Measurements from ENCODE around the gene REV1.
A peak's percentile ranks its signal among the peaks of the same experiment; 100 is the strongest.
"Not testable (repeated sequence)": the region's sequence is repeated elsewhere in the genome, so short reads cannot be mapped to it uniquely, and the experiment has no call there.

Gene REV1

DNA sequence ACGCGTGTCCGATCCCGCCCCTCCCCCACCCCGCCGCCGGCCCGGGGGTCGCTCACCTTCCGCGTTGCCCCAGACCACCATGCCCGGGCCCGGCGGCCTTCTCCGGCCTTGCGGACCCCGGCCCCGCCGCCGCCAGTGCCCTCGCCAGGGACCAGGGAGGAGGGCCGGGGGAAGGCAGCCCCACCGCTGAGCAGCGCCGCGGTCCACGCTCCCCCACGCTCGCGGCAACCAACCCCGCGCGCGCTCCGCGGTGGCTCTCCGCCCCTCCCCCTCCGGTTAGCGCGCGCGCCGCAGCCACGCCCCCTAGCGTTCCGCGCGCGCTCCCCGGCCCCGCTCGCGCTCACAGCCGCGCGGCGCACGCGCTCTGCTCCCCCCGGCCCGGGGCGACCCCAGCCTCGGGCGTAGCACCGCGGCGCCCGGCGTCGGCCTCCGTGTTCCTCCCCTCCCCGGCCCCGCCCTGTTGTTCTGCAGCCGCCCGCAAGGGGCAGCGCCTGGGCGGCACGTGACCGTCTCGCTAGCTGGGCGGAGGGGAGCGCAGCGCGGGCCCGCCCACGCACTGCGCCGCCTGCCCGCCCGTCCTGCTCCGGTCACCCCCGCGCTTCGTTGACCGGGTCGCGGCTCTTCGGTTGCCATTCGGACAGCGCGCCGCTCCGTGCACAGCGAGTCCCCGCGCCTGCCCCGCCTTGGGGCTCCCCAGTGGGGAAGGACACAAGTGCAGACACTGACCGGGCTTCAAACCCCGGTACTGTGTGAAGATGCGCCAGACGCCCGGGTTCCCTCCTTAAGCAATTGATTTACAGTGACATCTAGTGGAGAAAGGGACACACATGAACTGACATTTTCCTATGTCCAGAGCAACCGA lies at the start of gene REV1:
REV1 (minus strand) TSS at position 257 of the 862 bp plus-strand sequence. CDS start 25,042 bp downstream, outside the sequence.
- DNase-seq = peak; percentile 92

DNA sequence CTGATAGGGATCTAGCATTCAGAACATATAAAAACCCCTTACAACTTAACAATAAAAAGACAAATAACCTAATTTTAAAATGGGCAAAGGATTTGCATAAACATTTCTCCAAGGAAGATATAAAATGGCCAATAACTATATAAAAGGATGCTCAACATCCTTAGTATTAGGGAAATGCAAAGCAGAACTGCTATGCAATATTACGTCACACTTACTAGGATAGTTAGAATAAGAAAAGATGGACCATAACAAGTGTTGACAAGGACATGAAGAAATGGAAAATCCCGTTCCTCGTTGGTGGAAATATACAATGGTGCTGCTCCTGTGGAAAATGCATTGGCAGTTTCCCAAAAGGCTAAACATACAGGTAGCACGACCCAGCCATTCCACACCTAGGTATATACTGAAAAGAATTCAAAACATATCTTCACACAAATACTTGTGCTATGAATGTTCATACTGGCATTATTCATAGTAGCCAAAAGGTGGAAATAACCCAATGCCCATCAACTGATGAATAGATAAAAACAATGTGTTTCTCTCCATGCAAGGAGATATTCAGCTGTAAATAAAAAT lies 48.2 kb upstream of the REV1 start:
- no peak for DNase-seq

- DNase-seq = no peak
Observed at GRCh38 chr2:99524056-99524455, 34.2 kb upstream of the REV1 start.

DNA sequence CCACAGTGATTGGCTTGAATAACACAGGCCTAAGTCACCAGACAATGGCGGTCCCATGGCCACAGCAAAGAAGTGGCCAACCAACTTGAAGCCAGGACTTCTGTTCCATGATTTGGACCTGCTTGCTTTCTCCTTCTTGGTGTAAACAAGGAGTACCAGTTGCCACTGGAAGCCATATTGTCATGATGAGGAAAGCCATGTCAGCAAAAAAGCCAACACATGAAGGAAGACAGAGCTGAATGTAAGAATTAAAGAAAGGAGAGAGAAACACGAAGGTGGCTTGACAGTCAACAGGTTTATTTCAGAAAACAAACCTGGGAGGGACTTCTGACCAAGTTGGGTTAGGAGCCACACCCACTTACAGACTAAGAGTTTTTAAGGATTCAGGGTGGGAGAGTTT lies 32.3 kb upstream of the REV1 start:
- DNase-seq = no peak

DNA sequence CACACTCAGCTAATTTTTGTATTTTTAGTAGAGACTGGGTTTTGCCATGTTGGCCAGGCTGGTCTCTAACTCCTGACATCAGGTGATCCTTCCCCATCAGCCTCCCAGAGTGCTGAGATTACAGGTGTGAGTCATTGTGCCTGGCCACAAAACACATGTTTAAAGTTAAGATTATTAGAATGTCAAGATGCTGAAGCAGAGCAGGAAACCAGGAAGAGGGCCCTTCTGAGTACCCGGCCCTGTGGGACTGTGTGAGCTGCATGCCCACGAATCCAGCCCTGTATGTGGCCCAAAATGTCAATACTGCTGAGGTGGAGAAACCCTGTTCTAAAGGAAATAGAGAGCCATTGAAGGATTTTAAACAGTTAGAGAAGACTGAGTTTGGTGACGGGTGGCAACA lies 31.0 kb upstream of the REV1 start:
- no peak for DNase-seq

DNA sequence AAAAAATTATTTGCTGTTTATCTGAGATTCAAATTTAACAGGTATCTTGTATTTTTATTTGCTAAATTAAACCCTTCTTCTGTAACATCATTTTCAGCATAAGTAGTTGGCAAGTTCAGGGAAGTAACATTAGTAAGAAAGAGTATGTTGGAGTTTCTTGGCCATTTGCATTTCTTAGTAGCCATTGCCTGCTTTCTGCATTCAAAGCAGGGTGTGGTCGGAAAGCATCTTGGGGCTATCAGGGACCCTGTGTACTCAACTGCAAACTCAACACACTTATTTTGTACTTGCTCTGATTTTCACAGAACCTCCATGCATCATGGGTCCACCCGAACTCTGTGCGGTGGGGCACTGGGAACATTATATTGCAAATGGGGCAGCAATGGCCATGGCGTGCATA lies 30.4 kb upstream of the REV1 start:
- DNase-seq = no peak

DNA sequence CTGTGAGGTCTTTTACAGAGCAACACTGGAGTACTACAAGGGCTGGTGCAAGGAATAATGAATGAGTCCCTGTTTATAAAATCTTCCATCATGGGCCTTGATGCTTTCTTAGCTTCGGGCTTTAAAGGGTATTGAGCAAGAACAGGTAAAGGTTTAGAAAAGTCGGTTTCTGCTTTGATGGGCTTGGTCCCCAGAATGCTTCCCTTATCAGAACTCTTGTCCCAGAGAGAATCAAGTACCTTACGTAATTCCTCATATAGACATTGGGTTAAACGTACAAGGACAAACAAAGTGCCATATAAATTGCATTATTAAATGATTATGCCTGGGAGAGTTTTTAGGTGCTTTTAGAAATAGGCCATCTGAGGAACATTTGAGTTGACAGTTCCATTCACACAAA lies 24.5 kb upstream of the REV1 start:
- DNase-seq = no peak

DNA sequence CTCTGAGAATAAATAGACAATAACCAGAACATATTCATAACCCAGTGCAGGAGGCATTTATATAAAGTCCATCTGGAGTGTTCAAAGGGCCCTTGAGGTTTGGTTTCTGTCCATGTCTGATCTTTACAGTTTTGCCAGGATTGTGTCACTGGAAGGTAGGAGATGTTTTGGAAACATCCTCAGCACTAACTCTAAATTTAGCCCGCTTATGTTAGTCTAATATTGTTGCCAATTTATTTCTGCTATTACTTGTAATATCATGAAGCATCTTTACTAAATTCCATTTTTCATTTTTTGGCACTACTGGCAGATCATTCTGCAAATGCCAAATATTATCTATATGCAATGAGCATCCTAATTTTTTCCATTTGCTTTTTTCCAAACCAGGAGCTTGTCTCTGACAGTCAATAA lies 22.4 kb upstream of the REV1 start:
- no peak for DNase-seq

DNA sequence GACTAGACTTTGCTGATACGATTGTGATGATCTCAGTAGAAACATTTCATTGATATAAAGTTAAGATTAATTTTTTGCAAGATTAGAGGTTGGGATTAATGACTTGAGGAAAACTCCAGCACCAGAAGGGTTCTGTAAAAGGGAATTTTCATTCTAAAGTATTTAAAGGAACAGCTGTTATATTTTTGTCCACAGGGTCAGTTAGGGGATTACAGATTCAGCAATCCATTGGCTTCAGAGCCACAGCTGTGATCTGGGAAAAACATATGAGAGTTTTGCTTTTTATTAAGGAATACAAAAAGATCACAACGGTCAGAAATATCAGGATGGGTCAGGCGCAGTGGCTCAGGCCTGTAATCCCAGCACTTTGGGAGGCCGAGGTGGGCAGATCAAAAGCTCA lies 19.6 kb upstream of the REV1 start:
- no peak for DNase-seq

DNA sequence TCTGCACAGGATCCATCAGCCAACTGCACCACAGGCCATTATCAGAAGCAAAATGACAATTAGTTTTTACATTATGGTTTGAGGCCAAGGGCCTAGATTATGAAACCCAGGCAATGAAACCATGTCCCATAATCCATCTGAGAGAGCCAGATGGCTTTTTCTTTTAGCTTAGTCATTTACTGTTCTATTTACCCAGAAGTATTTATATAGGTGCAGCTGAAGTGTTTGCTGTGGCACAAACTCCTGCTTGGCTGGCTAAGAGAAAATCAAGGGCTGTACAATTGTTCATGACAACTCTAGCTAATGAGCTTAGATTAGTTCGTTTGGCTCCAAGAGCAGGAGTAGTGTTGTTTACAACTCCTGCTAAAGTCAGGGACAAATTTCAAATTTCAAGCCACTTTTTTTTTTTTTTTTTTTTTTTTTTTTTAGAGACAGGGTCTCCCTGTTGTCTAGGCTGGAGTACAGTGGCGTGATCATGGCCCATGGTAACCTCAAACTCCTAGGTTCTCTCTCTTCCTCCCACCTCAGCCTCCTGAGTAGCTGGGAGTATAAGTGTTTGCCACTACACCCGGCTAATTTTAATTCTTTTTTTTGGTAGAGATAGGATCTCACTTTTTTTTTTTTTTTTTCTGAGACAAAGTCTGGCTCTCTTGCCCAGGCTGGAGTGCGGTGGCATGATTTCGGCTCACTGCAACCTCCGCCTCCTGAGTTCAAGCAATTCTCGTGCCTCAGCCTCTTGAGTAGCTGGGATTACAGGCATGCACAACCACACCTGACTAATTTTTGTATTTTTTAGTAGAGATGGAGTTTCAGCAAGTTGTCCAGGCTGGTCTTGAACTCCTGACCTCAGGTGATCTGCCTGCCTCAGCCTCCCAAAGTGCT lies 18.4 kb upstream of the REV1 start:
- no peak for DNase-seq

DNA sequence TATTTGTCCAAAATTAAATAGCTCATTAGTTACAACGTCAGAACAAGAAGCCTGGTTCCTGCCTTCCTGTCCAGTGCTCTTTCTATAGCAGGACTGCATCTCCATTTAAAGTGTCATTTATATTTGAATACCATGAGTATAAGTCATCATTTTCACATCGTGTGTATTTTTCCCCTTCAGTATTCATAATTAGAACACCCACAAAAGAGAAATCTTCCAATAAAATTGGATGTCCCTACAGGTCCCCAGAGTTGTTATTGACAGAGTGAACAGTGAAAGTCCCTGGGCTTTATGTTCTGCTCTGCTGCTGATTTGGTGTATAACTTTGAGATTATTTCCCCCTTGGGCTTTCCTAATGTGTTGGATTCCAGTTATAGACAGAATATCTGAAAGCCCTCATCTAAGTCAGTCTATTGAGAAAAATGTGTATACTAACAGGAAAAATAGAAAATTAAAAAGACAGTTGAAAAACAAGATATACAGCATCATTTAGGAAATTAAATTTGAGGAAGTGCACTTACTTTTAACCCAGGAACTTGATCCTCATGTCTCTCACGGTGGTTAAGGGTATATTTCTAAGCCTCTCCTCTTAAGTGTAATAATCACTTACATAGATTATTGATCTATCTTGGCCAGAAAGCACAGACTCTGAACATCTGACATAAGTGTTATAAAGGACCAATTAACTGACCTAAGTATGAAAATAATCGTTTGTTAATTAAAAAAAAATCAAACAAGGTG lies 15.2 kb upstream of the REV1 start:
- no peak for DNase-seq

DNA sequence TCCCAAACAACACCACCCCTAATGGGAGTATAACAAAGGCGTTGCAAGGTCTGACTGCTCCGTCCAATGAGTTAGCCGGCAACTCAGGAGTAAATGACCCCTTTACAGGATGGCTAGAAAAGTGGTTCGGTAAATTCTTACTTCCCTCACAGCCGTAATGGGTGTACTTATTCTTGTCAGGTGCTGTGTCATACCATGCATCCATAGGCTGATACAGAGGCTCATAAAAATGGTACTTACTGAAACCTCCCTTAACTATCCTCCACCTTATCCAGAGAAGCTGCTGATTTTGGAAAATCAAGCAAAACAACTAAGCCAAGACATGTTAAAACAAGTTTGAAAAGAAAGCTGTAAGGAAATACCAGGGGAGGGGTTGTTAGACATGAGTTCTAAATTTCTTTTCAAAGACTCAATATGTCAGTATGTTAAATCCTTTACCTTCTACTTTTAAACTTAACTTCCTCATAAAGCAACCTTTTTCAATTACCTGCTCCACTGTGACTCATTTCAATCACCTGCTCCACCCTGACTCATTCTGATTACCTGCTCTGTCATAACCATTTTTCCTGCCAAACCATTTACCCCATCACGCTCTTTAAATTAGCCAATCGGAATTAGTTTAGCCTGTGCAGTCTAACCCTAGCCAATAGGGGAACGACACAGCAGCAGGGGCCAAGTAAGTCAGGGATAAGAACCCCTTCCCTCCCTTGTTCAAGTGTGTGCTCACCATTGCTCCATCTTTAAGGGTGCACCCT lies 14.0 kb upstream of the REV1 start:
- not testable (repeated sequence) for DNase-seq

GRCh38 chr2:99496021-99496420 lies 6.2 kb upstream of the REV1 start:
- DNase-seq = no peak

- no peak for DNase-seq
Observed at GRCh38 chr2:99495115-99495860, 5.5 kb upstream of the REV1 start.

DNA sequence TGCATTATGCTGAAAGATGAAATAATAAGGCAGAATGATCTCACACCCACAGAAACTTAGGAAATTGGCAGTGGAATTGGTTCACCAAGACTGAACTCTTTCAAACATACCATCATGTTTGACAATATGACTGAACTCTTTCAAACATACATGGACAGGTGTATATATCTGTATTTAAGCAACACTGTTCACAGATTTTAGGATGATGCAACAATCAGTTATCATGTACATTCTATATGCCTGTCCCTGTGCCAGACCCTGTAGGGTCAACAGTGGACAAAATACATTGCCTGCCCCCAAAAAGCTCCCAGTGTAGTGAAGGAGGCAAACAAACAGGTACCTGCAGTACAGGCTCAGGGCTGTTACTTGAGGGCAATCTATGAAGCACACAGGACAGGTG lies 2.9 kb upstream of the REV1 start:
- DNase-seq = no peak

- no peak for DNase-seq
Observed at GRCh38 chr2:99490623-99491461, 1.0 kb upstream of the REV1 start.

DNA sequence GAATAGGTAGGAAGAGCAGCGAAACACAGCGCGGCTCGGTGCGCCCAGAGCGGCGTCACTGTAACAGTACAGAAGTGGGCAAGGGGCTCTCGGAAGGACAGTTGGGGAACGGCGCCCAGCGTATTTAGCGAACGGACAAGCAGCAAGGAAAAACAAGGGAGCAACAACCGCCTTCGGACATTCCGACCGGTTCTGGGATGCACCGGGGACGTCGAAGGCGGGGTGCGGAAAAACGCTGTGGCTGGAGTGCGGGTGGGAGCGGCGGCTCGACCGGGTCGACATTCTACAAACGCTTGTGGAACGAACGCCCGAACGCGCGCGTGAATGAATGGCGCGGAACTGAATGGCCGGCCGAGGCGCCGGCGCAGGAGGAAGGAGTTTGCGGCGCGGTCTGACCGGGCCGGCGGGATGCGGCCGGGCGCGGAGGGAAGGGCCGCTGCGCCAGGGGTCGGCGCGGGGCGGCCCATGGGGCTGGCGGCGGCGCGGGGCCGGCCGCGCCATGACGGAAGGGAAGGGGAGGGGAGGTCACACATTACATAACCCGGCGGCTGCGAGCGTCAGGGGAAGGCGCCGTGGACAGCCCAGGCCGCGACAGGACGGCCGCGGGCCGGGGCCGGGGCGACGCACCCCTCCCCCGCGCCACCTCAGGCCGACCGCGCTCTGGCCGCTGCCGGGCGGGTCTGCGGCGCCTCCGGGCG lies 605 bp downstream of the REV1 start:
- DNase-seq = peak; percentile 56

DNA sequence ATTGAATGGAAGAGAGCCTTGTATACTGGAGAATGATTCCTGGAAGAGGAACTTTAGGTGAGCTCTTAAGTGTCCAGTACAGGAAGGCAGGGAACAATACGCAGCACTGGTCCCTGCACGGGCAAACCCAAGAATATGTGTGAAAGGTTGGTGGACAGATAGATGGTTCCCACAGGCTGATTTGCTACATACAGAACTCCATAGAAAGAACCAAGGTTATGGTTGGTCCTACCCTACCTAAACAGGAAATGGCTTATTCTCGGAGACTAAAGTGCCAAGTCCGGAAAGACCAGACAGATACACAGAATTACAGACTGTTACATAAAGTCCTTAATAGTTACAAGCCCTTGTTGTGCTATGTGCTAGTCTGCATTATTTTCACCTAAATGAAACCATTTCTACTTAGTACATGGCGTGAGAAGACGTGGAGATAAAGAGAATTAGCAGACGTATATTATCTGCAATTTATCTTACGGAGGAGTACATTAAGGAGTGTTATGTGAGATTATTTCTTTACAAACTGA lies 1.2 kb downstream of the REV1 start:
- no peak for DNase-seq

DNA sequence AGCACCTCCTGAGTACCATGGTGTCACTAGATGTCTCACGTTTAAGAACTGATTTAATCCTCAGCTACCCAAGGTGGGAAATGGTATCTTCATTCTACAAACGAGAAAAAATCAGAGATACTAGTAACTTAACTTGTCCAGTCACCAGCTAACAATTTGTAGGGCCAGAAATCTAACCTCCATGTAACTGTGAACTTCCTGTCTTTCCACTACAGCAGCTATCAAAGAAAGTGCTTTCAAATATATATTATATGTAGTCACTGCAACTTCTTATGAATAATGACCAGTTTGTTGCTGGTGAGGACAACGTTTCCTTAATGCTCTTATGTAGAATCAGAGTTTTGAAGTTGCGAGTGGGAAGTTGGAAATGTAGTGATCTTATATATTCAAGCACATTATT lies 1.9 kb downstream of the REV1 start:
- DNase-seq = no peak

- DNase-seq = no peak
Observed at GRCh38 chr2:99485824-99486223, 4.0 kb downstream of the REV1 start.
